WTC11 (cell line): ENCODE measurements around the gene TBX5.

Experiments
- CREM ChIP-seq: sonication (generic); formaldehyde crosslinking; IDR thresholded peaks from 2 replicates; pipeline ENCODE4 v1.8.1; 2022; ENCODE audit warnings: mild to moderate bottlenecking, missing genetic modification reagents, moderate library complexity
- ETV6 ChIP-seq: sonication (generic); formaldehyde crosslinking; IDR thresholded peaks from 2 replicates; pipeline ENCODE4 v1.8.1; 2022; ENCODE audit warnings: mild to moderate bottlenecking, missing genetic modification reagents
- FOXP1 ChIP-seq: sonication (generic); formaldehyde crosslinking; IDR thresholded peaks from 2 replicates; pipeline ENCODE4 v1.8.0; 2022; ENCODE audit warnings: missing genetic modification reagents, mild to moderate bottlenecking, moderate library complexity, borderline replicate concordance
- MXD4 ChIP-seq: fragments of 250-450 bp; sonication (Bioruptor Pico); IDR thresholded peaks from 2 replicates; pipeline ENCODE4 v1.8.0; 2021; ENCODE audit warnings: mild to moderate bottlenecking, moderate library complexity, borderline replicate concordance
- NR1H2 ChIP-seq: sonication (generic); formaldehyde crosslinking; IDR thresholded peaks from 2 replicates; pipeline ENCODE4 v1.9.0; 2021; ENCODE audit warnings: mild to moderate bottlenecking, moderate library complexity, missing genetic modification reagents
- NR3C1 ChIP-seq: sonication (generic); formaldehyde crosslinking; conservative IDR thresholded peaks from 2 replicates; pipeline ENCODE4 v1.8.1; 2023; ENCODE audit warnings: low read depth, mild to moderate bottlenecking, missing genetic modification reagents
- SMAD3 ChIP-seq: sonication (generic); formaldehyde crosslinking; IDR thresholded peaks from 2 replicates; pipeline ENCODE4 v1.8.0; 2022; ENCODE audit warnings: missing genetic modification reagents, mild to moderate bottlenecking, borderline replicate concordance
- SP1 ChIP-seq: sonication (generic); formaldehyde crosslinking; conservative IDR thresholded peaks from 2 replicates; pipeline ENCODE4 v1.8.1; 2022; ENCODE audit warnings: missing genetic modification reagents
- TP53 ChIP-seq: sonication (generic); formaldehyde crosslinking; IDR thresholded peaks from 2 replicates; pipeline ENCODE4 v1.8.1; 2023; ENCODE audit warnings: mild to moderate bottlenecking, missing genetic modification reagents
- TF ChIP-seq, protein P1 (sequence below): fragments of 200-600 bp; IDR thresholded peaks from 2 replicates; pipeline ENCODE4 v1.8.0; 2022; ENCODE audit warnings: antibody characterized with exemption
- TF ChIP-seq, protein P2 (sequence below): fragments of 250-450 bp; sonication (Bioruptor Pico); conservative IDR thresholded peaks from 2 replicates; pipeline ENCODE4 v1.9.0; 2021; ENCODE audit warnings: mild to moderate bottlenecking
- TF ChIP-seq, protein P3 (sequence below): sonication (generic); formaldehyde crosslinking; IDR thresholded peaks from 2 replicates; pipeline ENCODE4 v1.8.0; 2022; ENCODE audit warnings: mild to moderate bottlenecking, missing genetic modification reagents
- TF ChIP-seq, protein P4 (sequence below): sonication (generic); formaldehyde crosslinking; IDR thresholded peaks from 2 replicates; pipeline ENCODE4 v1.8.1; 2022; ENCODE audit warnings: low read depth, mild to moderate bottlenecking, moderate library complexity, missing genetic modification reagents, borderline replicate concordance
- TF ChIP-seq, protein P5 (sequence below): sonication (generic); formaldehyde crosslinking; IDR thresholded peaks from 2 replicates; pipeline ENCODE4 v1.8.1; 2023; ENCODE audit warnings: mild to moderate bottlenecking, missing genetic modification reagents, moderate library complexity

DNA sequence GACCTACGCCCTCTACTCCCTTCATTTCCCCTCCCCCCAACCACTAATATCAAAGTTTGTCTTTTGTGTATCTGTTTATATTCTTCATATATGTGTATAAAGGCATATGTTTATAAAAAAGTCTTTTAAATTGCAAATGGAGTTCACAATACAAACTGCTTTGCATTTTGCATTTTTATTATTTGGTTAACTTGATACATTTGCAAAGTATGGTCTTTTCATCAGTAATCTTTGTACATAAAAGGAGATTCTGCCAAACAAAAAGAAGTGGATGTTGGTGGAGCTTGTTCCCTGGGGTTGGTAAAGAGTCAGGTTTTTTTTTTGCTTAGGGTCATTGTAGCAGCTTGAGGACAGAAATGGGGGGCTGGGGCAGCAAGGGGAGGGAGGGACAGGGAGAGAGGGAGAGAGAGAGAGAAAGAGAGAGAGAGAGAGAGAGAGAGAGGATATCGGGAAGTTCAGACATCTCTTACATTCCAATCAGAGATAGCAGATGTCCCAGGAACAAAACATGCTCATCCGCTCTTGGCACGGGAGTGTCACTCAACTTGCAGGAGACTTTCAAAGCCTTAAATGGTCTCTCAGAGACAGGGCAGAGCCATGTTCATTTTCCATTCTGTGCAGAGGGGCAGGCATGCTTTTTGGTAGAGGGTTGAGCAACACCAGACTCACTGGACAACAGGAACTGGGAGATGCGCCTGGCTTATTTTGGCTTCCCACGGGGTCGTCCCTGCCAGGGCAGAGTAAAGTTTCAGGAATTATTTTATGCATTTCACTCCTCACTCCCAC is 44.8 kb upstream of the TBX5 start:
- TF ChIP-seq, protein P1, sequence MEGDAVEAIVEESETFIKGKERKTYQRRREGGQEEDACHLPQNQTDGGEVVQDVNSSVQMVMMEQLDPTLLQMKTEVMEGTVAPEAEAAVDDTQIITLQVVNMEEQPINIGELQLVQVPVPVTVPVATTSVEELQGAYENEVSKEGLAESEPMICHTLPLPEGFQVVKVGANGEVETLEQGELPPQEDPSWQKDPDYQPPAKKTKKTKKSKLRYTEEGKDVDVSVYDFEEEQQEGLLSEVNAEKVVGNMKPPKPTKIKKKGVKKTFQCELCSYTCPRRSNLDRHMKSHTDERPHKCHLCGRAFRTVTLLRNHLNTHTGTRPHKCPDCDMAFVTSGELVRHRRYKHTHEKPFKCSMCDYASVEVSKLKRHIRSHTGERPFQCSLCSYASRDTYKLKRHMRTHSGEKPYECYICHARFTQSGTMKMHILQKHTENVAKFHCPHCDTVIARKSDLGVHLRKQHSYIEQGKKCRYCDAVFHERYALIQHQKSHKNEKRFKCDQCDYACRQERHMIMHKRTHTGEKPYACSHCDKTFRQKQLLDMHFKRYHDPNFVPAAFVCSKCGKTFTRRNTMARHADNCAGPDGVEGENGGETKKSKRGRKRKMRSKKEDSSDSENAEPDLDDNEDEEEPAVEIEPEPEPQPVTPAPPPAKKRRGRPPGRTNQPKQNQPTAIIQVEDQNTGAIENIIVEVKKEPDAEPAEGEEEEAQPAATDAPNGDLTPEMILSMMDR: no peak
- TF ChIP-seq, protein P2, sequence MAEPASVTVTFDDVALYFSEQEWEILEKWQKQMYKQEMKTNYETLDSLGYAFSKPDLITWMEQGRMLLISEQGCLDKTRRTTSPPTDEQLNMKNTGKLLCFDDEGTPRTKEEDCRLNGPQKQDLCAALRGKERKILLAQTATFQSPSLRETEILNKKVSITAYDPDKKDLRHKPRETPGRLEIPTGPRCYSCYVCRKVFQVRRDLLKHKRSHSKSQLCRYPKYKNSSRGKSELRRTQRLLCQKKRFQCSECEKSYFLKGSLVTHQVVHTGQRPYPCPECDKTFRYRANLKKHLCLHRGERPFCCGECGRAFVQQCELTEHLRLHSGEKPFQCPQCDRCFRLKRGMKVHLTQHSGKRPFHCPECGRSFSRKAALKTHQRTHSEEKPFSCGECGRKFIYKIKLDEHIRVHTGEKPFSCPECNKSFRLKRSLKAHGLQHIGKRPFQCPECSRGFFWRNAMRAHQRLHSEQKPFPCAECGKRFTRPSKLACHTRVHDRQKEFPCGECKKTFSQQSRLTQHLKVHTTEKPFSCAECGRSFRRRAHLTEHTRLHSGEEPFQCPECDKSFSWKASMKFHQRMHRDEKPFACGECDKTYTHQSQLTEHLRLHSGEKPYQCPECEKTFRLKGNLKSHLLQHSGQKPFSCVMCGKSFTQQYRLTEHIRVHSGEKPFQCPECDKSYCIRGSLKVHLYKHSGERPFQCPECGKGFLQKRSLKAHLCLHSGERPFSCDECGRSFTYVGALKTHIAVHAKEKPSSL (CRISPR knock-in tag): no peak
- TF ChIP-seq ETV6 (CRISPR knock-in tag) (no peak), TP53 (CRISPR knock-in tag) (no peak), CREM (CRISPR knock-in tag) (no peak), MXD4 (CRISPR knock-in tag) (no peak), NR1H2 (CRISPR knock-in tag) (no peak), FOXP1 (CRISPR knock-in tag) (no peak), SMAD3 (CRISPR knock-in tag) (no peak), NR3C1 (CRISPR knock-in tag) (no peak), SP1 (CRISPR knock-in tag) (no peak)
- TF ChIP-seq, protein P3, sequence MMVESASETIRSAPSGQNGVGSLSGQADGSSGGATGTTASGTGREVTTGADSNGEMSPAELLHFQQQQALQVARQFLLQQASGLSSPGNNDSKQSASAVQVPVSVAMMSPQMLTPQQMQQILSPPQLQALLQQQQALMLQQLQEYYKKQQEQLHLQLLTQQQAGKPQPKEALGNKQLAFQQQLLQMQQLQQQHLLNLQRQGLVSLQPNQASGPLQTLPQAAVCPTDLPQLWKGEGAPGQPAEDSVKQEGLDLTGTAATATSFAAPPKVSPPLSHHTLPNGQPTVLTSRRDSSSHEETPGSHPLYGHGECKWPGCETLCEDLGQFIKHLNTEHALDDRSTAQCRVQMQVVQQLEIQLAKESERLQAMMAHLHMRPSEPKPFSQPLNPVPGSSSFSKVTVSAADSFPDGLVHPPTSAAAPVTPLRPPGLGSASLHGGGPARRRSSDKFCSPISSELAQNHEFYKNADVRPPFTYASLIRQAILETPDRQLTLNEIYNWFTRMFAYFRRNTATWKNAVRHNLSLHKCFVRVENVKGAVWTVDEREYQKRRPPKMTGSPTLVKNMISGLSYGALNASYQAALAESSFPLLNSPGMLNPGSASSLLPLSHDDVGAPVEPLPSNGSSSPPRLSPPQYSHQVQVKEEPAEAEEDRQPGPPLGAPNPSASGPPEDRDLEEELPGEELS: no peak
- TF ChIP-seq, protein P4, sequence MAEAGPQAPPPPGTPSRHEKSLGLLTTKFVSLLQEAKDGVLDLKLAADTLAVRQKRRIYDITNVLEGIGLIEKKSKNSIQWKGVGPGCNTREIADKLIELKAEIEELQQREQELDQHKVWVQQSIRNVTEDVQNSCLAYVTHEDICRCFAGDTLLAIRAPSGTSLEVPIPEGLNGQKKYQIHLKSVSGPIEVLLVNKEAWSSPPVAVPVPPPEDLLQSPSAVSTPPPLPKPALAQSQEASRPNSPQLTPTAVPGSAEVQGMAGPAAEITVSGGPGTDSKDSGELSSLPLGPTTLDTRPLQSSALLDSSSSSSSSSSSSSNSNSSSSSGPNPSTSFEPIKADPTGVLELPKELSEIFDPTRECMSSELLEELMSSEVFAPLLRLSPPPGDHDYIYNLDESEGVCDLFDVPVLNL (CRISPR knock-in tag): no peak
- TF ChIP-seq, protein P5, sequence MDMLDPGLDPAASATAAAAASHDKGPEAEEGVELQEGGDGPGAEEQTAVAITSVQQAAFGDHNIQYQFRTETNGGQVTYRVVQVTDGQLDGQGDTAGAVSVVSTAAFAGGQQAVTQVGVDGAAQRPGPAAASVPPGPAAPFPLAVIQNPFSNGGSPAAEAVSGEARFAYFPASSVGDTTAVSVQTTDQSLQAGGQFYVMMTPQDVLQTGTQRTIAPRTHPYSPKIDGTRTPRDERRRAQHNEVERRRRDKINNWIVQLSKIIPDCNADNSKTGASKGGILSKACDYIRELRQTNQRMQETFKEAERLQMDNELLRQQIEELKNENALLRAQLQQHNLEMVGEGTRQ (CRISPR knock-in tag): no peak
